Stomach (tissue), 4 donors: ENCODE data around the gene CNP.

Source experiments
- CTCF ChIP-seq, 7 experiments: fragments of 450-650 bp in 4 of 7; fragments of 200-600 bp in 3 of 7; sonication (generic) in 3 of 7; IDR thresholded peaks; one replicate each; pipeline ENCODE4 v1.5.1; 2016 to 2019; ENCODE audit warnings: antibody characterized with exemption in 7 of 7, control low read depth in 2 of 7, mild to moderate bottlenecking in 1 of 7
- POLR2A ChIP-seq, 4 donors: fragments of 450-650 bp; IDR thresholded peaks; one replicate each; pipeline ENCODE4 v1.6.1; 2016; ENCODE audit warnings: antibody characterized with exemption in 4 of 4, control low read depth in 2 of 4, mild to moderate bottlenecking in 1 of 4, moderate library complexity in 1 of 4
- POLR2AphosphoS5 ChIP-seq, 3 donors: sonication (generic); formaldehyde crosslinking; IDR thresholded peaks; one replicate each; pipeline ENCODE4 v1.6.1; 2016; ENCODE audit warnings: antibody characterized with exemption in 3 of 3

GRCh38 chr17:41939044-41939692 lies 27.4 kb upstream of the CNP start:
- TF ChIP-seq POLR2AphosphoS5 (IDR thresholded peaks at IDR 0.05) (no peak), CTCF (IDR thresholded peaks at IDR 0.05) (no peak), POLR2A (IDR thresholded peaks at IDR 0.05) (no peak)
